HEK293 (cell line): Measurements from ENCODE around the gene COL9A1.

Experiments used
- CTCF ChIP-seq: fragments of 450-650 bp; formaldehyde crosslinking; IDR thresholded peaks from 2 replicates; pipeline ENCODE4 v1.5.1; 2016; ENCODE audit warnings: missing biosample characterization, missing genetic modification characterization
- KLF10 ChIP-seq: fragments of 450-650 bp; IDR thresholded peaks from 2 replicates; pipeline ENCODE4 v1.5.1; 2018; ENCODE audit warnings: missing biosample characterization, mild to moderate bottlenecking, missing genetic modification characterization
- PBX3 ChIP-seq: sonication (generic); formaldehyde crosslinking; IDR thresholded peaks from 2 replicates; pipeline ENCODE4 v1.8.1; 2022; ENCODE audit warnings: mild to moderate bottlenecking, moderate library complexity, missing genetic modification reagents
- ZNF175 ChIP-seq: fragments of 450-650 bp; formaldehyde crosslinking; IDR thresholded peaks from 2 replicates; pipeline ENCODE4 v1.5.1; 2016; ENCODE audit warnings: missing biosample characterization, missing genetic modification characterization
- ZNF548 ChIP-seq: fragments of 450-650 bp; formaldehyde crosslinking; IDR thresholded peaks from 2 replicates; pipeline ENCODE4 v1.5.1; 2016; ENCODE audit warnings: missing biosample characterization, missing genetic modification characterization

GRCh38 chr6:70180183-70180900 is 122.5 kb downstream of the COL9A1 start:
- no peak for TF ChIP-seq CTCF (tag by site-specific recombination)
- no peak for TF ChIP-seq ZNF548 (tag by site-specific recombination)
- no peak for TF ChIP-seq KLF10 (tag by site-specific recombination)
- TF ChIP-seq ZNF175 = no peak
- TF ChIP-seq PBX3 (CRISPR knock-in tag) = no peak
